Tibial nerve (tissue), 4 donors: ENCODE results near the gene LANCL3. TPM values are rescaled to one million over a fixed set of nuclear protein-coding genes. Genes with fewer than 3 reads are reported as not detected.

ENCODE experiments used
- DNase-seq, 2 donors: peaks; one replicate each; pipeline ENCODE4 v3.0.0-alpha.2; 2019; ENCODE audit warnings: low spot score in 2 of 2
- H3K27ac ChIP-seq, 4 donors: fragments of 200-600 bp; sonication (generic) in 3 of 4; one replicate each; pipeline ENCODE4 v1.5.1; 2017 to 2019; ENCODE audit warnings: mild to moderate bottlenecking in 1 of 4
- H3K27me3 ChIP-seq, 2 donors: fragments of 200-600 bp; sonication (generic) in 1 of 2; one replicate each; pipeline versions ENCODE4 v1.5.1 to v1.6.0; 2017 to 2019
- H3K36me3 ChIP-seq, 3 donors: fragments of 200-600 bp; sonication (generic); one replicate each; pipeline ENCODE4 v1.5.1; 2018 to 2019
- H3K4me1 ChIP-seq, 4 donors: fragments of 200-600 bp; sonication (generic) in 3 of 4; one replicate each; pipeline ENCODE4 v1.5.1; 2017 to 2019
- H3K4me3 ChIP-seq, 4 donors: fragments of 200-600 bp; sonication (generic) in 3 of 4; one replicate each; pipeline ENCODE4 v1.5.1; 2017 to 2019; ENCODE audit warnings: mild to moderate bottlenecking in 1 of 4, moderate library complexity in 1 of 4
- H3K9me3 ChIP-seq, 4 donors: fragments of 200-600 bp; sonication (generic) in 3 of 4; one replicate each; pipeline ENCODE4 v1.5.1; 2017 to 2019
- CTCF ChIP-seq, 5 experiments: fragments of 200-600 bp in 3 of 5; fragments of 450-650 bp in 2 of 5; sonication (generic) in 3 of 5; IDR thresholded peaks; one replicate each; pipeline ENCODE4 v1.5.1; 2016 to 2019; ENCODE audit warnings: antibody characterized with exemption in 5 of 5, mild to moderate bottlenecking in 3 of 5, moderate library complexity in 2 of 5
- EP300 ChIP-seq, 2 donors: sonication (generic); formaldehyde crosslinking; IDR thresholded peaks; one replicate each; pipeline ENCODE4 v1.6.1; 2017; ENCODE audit warnings: antibody characterized with exemption in 2 of 2, mild to moderate bottlenecking in 1 of 2
- POLR2A ChIP-seq, 2 donors: fragments of 450-650 bp; IDR thresholded peaks; one replicate each; pipeline ENCODE4 v1.6.1; 2017; ENCODE audit warnings: antibody characterized with exemption in 2 of 2, mild to moderate bottlenecking in 2 of 2, moderate library complexity in 2 of 2
- WGBS, 2 donors: methylation state at CpG; one replicate each; pipeline ENCODE4 v1.1.5; 2018; 5-methylcytosine and 5-hydroxymethylcytosine counted together
- total RNA-seq, 4 donors: library from RNA; depleted of rRNA; stranded (reverse); fragments of >200 nt; gene quantifications; one replicate each; pipeline ENCODE4 v1.1.0, GENCODE V29; 2016

The LANCL3 gene
- total RNA-seq, 4 donors from 2014 or later = 0.22 to 1.8 (median 1.2) TPM

DNA sequence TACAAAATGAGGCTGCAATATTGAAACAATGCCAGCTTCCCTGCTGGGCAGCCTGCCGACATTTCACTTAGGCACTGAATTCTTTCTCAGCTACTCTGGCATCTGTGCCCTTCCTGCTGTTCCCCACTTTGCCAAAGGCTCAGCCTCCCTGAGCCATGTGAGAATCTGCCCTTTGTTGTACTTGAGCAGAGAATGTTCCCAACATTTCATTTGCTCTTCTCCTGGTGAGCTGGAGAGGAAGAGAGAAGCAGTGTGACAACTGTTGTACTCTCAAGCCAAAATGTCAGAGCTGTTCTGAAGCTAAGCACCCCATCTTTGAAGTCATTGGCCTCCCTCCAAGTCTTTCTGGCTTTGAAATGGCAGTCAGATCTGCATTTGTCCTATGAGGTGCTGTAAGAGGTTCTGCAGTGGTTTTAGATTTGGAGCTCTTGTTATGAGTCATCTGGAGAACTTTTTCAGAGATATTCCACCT lies 32.5 kb downstream of the LANCL3 start:
- no peak for TF ChIP-seq EP300 (IDR thresholded peaks at IDR 0.05)
- TF ChIP-seq CTCF (IDR thresholded peaks at IDR 0.05) = no peak
- no peak for TF ChIP-seq POLR2A (IDR thresholded peaks at IDR 0.05)
- H3K4me3 ChIP-seq = no peak overlapping the region
- H3K27ac ChIP-seq = no peak overlapping the region
- WGBS, 2 donors = 50 to 58% methylated on average over 1 of the region's 1 CpG
- peaks cover 0 to 22% of the 10 kb centered on the region in 2 donors for H3K27me3 ChIP-seq
- no peak for DNase-seq
- no peaks in the 10 kb centered on the region for H3K36me3 ChIP-seq
- H3K9me3 ChIP-seq = no peaks in the 10 kb centered on the region
- H3K4me1 ChIP-seq = no peaks in the 10 kb centered on the region

- no peak overlapping the region for H3K27ac ChIP-seq
- no peaks in the 10 kb centered on the region for H3K36me3 ChIP-seq
- WGBS, 2 donors = 76 to 93% methylated on average over 2 of the region's 2 CpGs
- no peak for TF ChIP-seq EP300 (IDR thresholded peaks at IDR 0.05)
- TF ChIP-seq CTCF (IDR thresholded peaks at IDR 0.05) = no peak
- TF ChIP-seq POLR2A (IDR thresholded peaks at IDR 0.05) = no peak
- no peaks in the 10 kb centered on the region for H3K9me3 ChIP-seq
- no peak overlapping the region for H3K4me3 ChIP-seq
- H3K4me1 ChIP-seq = no peaks in the 10 kb centered on the region
- H3K27me3 ChIP-seq = peaks cover 0 to 15% of the 10 kb centered on the region in 2 donors
- DNase-seq = no peak
These were observed 35.8 kb downstream of the LANCL3 start for GRCh38 chrX:37607243-37607642.

DNA sequence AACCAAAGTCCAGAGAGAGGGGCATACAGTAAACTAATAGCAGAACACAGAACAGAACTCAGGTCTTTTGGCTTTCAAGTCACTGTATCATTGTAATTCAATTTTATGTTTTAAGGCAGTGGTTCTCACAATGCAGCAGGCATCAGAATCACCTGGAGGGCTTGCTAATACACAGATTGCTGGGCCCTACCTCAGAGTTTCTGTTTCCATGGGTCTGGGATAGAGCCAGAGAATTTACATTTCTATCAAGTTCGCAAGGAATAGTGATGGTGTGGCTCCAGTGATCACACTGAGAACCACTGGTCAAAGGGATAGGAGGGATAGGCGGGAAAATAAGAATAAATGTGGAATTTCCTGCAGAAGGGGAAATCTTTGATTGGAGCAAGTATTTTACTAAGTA lies 36.7 kb downstream of the LANCL3 start:
- H3K4me1 ChIP-seq = no peaks in the 10 kb centered on the region
- peaks cover 0 to 15% of the 10 kb centered on the region in 2 donors for H3K27me3 ChIP-seq
- H3K4me3 ChIP-seq = no peak overlapping the region
- 46 to 80% methylated on average over 1 to 2 of the region's 2 CpGs for WGBS, 2 donors
- H3K27ac ChIP-seq = no peak overlapping the region
- no peak for DNase-seq
- no peak for TF ChIP-seq EP300 (IDR thresholded peaks at IDR 0.05)
- TF ChIP-seq POLR2A (IDR thresholded peaks at IDR 0.05) = no peak
- TF ChIP-seq CTCF (IDR thresholded peaks at IDR 0.05) = no peak
- H3K36me3 ChIP-seq = no peaks in the 10 kb centered on the region
- no peaks in the 10 kb centered on the region for H3K9me3 ChIP-seq

GRCh38 chrX:37609727-37610126 lies 38.3 kb downstream of the LANCL3 start:
- H3K9me3 ChIP-seq = no peaks in the 10 kb centered on the region
- no peak for TF ChIP-seq CTCF (IDR thresholded peaks at IDR 0.05)
- no peak for TF ChIP-seq EP300 (IDR thresholded peaks at IDR 0.05)
- TF ChIP-seq POLR2A (IDR thresholded peaks at IDR 0.05) = no peak
- no peak overlapping the region for H3K27ac ChIP-seq
- WGBS, 2 donors = 86 to 100% methylated on average over 1 of the region's 1 CpG
- H3K4me1 ChIP-seq = no peaks in the 10 kb centered on the region
- peaks cover 0 to 13% of the 10 kb centered on the region in 2 donors for H3K27me3 ChIP-seq
- no peak for DNase-seq
- H3K4me3 ChIP-seq = no peak overlapping the region
- no peaks in the 10 kb centered on the region for H3K36me3 ChIP-seq

- Histone ChIP-seq H3K36me3 (no peaks in the 10 kb centered on the region), H3K27ac (no peak overlapping the region), H3K4me1 (no peaks in the 10 kb centered on the region), H3K27me3 (no peaks in the 10 kb centered on the region), H3K4me3 (no peak overlapping the region), H3K9me3 (no peaks in the 10 kb centered on the region)
- no peak for TF ChIP-seq EP300 (IDR thresholded peaks at IDR 0.05)
- TF ChIP-seq CTCF (IDR thresholded peaks at IDR 0.05) = no peak
- TF ChIP-seq POLR2A (IDR thresholded peaks at IDR 0.05) = no peak
- WGBS, 2 donors = 55 to 77% methylated on average over 1 of the region's 1 CpG
- no peak for DNase-seq
These were observed 42.5 kb downstream of the LANCL3 start for GRCh38 chrX:37613933-37614332.
